ENCODE measurements around the gene CFAP53. TPM values are rescaled to one million over a fixed set of nuclear protein-coding genes. Genes with fewer than 3 reads are reported as not detected.

CFAP53 gene
- total RNA-seq, 2 donors from 2014 or later, result 0.37 to 0.66 TPM

GRCh38 chr18:50283469-50284209 is 17.3 kb upstream of the CFAP53 start:
- peaks cover 9% of the 10 kb centered on the region for H3K9me3 ChIP-seq (ENCODE audit: control insufficient read depth, low read length)
- H3K27ac Mint-ChIP-seq, result no peak overlapping the region
- H3K27me3 Mint-ChIP-seq (ENCODE audit: insufficient read depth), result no peaks in the 10 kb centered on the region
- no peaks in the 10 kb centered on the region for H3K4me1 ChIP-seq (ENCODE audit: control insufficient read depth, insufficient read depth, low read length)
- H3K9me3 Mint-ChIP-seq, result no peaks in the 10 kb centered on the region
- no peak for TF ChIP-seq CTCF (conservative IDR thresholded peaks at IDR 0.05)
- peaks cover 26% of the 10 kb centered on the region for H3K4me1 Mint-ChIP-seq
- H3K27ac ChIP-seq (ENCODE audit: low read depth, low read length), result no peak overlapping the region
- no peak overlapping the region for H3K9ac ChIP-seq (ENCODE audit: extremely low read depth, low read length, poor library complexity, severe bottlenecking)
- H3K27me3 ChIP-seq (ENCODE audit: control insufficient read depth, insufficient read depth, low read length, poor library complexity, severe bottlenecking), result no peaks in the 10 kb centered on the region
- 97% methylated on average over 23 to 29 of the region's 29 CpGs for WGBS, 2 experiments (ENCODE audit: insufficient coverage in 1 of 2, insufficient read length in 1 of 2)
- no peak overlapping the region for H3K4me3 Mint-ChIP-seq
- H3K36me3 Mint-ChIP-seq (ENCODE audit: low read depth), result peaks cover 49% of the 10 kb centered on the region
- no peak overlapping the region for H3K4me3 ChIP-seq (ENCODE audit: low read length)
- H3K36me3 ChIP-seq (ENCODE audit: control insufficient read depth, insufficient read depth, low read length), result peaks cover 29% of the 10 kb centered on the region
- no peak for DNase-seq

- 95% methylated on average over 36 to 42 of the region's 42 CpGs for WGBS, 2 experiments (ENCODE audit: insufficient coverage in 1 of 2, insufficient read length in 1 of 2)
- Histone ChIP-seq H3K9me3 (ENCODE audit: control insufficient read depth, low read length) (peaks cover 10% of the 10 kb centered on the region), H3K4me1 (ENCODE audit: control insufficient read depth, insufficient read depth, low read length) (no peaks in the 10 kb centered on the region), H3K9ac (ENCODE audit: extremely low read depth, low read length, poor library complexity, severe bottlenecking) (no peak overlapping the region), H3K36me3 (ENCODE audit: control insufficient read depth, insufficient read depth, low read length) (peaks cover 31% of the 10 kb centered on the region), H3K27ac (ENCODE audit: low read depth, low read length) (no peak overlapping the region), H3K4me3 (ENCODE audit: low read length) (no peak overlapping the region), H3K27me3 (ENCODE audit: control insufficient read depth, insufficient read depth, low read length, poor library complexity, severe bottlenecking) (no peaks in the 10 kb centered on the region)
- Mint-ChIP-seq H3K4me3 (peak overlapping the region; percentile 98), H3K27me3 (ENCODE audit: insufficient read depth) (no peaks in the 10 kb centered on the region), H3K4me1 (peaks cover 31% of the 10 kb centered on the region), H3K27ac (no peak overlapping the region), H3K9me3 (no peaks in the 10 kb centered on the region), H3K36me3 (ENCODE audit: low read depth) (peaks cover 52% of the 10 kb centered on the region)
- no peak for TF ChIP-seq CTCF (conservative IDR thresholded peaks at IDR 0.05)
- DNase-seq, result no peak
These were observed 16.4 kb upstream of the CFAP53 start for GRCh38 chr18:50282521-50283335.

GRCh38 chr18:50281972-50282520 is 15.8 kb upstream of the CFAP53 start:
- no peak for TF ChIP-seq CTCF (conservative IDR thresholded peaks at IDR 0.05)
- Histone ChIP-seq H3K36me3 (ENCODE audit: control insufficient read depth, insufficient read depth, low read length) (peaks cover 31% of the 10 kb centered on the region), H3K4me3 (ENCODE audit: low read length) (peak overlapping the region; percentile 100), H3K9ac (ENCODE audit: extremely low read depth, low read length, poor library complexity, severe bottlenecking) (peak overlapping the region; percentile 75), H3K9me3 (ENCODE audit: control insufficient read depth, low read length) (peaks cover 10% of the 10 kb centered on the region), H3K27me3 (ENCODE audit: control insufficient read depth, insufficient read depth, low read length, poor library complexity, severe bottlenecking) (no peaks in the 10 kb centered on the region), H3K4me1 (ENCODE audit: control insufficient read depth, insufficient read depth, low read length) (no peaks in the 10 kb centered on the region), H3K27ac (ENCODE audit: low read depth, low read length) (no peak overlapping the region)
- H3K27me3 Mint-ChIP-seq (ENCODE audit: insufficient read depth), result no peaks in the 10 kb centered on the region
- no peaks in the 10 kb centered on the region for H3K9me3 Mint-ChIP-seq
- DNase-seq, result no peak
- peaks cover 53% of the 10 kb centered on the region for H3K36me3 Mint-ChIP-seq (ENCODE audit: low read depth)
- H3K4me3 Mint-ChIP-seq, result peak overlapping the region; percentile 98
- 42 to 69% methylated on average over 18 to 35 of the region's 35 CpGs for WGBS, 2 experiments (ENCODE audit: insufficient coverage in 1 of 2, insufficient read length in 1 of 2)
- peak overlapping the region; percentile 55 for H3K27ac Mint-ChIP-seq
- peaks cover 29% of the 10 kb centered on the region for H3K4me1 Mint-ChIP-seq
